ENCODE measurements around the gene SYCE3.
"Not testable (repeated sequence)": the region's sequence is repeated elsewhere in the genome, so short reads cannot be mapped to it uniquely, and the experiment has no call there.

Gene SYCE3

GRCh38 chr22:50529416-50529896, 33.3 kb downstream of the SYCE3 start:
- DNase-seq = no peak

GRCh38 chr22:50528682-50529415, 33.9 kb downstream of the SYCE3 start:
- no peak for DNase-seq

GRCh38 chr22:50527921-50528681, 34.6 kb downstream of the SYCE3 start:
- DNase-seq = no peak

- no peak for DNase-seq
These were observed 35.6 kb downstream of the SYCE3 start for GRCh38 chr22:50526834-50527801.

- DNase-seq = peak; percentile 75
These were observed 36.4 kb downstream of the SYCE3 start for GRCh38 chr22:50526108-50526833.

GRCh38 chr22:50525858-50526107, 36.9 kb downstream of the SYCE3 start:
- DNase-seq = no peak

DNA sequence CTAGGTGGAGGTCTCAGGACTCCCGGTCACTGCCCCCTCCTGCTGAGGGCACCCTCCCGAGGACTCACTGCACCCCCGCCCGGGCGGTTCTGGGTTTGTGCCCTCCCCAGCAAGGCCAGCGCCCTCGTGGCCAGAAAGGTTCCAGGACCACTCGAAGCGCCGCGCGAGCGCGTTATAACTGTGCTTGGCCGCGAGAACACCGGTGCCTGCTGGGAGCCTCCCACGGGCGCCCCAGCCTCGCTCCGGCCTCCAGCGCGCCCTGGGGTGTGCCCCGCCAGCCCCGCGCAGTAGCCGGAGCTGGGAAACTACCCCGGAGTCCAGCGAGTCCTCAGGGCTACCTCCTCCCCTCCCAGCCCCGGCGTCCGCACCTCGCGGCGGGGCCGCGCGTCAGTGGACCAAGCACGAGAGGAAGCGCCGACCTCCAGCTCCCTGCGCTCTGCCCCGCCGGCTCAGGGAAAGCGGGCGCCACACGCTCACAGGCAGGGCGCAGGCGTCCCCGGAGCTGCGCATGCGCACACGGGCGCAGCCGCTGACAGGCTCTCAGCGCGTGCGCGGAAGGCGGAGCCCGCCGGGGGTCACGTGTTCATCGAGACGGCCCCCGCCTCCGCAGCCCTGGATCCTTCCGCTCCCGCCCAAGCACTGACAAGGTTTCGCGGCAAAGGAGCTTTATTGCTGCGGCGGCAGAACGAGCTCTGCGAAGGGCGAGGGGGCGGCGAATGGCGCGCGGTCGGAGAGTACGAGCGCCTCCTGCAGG, 37.4 kb downstream of the SYCE3 start, which contains the start of gene SCO2:
Gene SCO2, minus strand, starts transcription at position 495 of the 754 bp plus-strand sequence. CDS start 1,187 bp downstream, outside the sequence.
- DNase-seq = peak; percentile 96

GRCh38 chr22:50524676-50525103, 38.0 kb downstream of the SYCE3 start:
- DNase-seq = no peak

GRCh38 chr22:50523806-50524675, 38.7 kb downstream of the SYCE3 start:
- DNase-seq = no peak

DNA sequence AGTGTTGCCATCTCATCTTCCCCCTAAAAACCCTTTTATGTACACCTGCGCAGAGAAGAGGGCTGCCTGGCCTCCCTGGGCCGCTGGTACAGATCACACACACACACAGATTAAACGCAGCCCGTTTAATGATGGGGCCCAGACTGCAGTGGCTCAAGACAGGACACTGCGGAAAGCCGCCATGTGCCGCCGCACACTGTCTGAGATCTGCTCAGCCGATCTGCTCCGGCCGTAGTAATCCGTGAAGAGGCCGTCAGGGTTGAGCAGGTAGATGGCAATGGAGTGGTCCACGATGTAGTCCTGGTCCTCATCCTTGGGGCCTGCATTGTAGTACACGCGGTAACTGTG, 39.3 kb downstream of the SYCE3 start:
- no peak for DNase-seq

GRCh38 chr22:50522806-50523438, 39.8 kb downstream of the SYCE3 start:
- no peak for DNase-seq

DNA sequence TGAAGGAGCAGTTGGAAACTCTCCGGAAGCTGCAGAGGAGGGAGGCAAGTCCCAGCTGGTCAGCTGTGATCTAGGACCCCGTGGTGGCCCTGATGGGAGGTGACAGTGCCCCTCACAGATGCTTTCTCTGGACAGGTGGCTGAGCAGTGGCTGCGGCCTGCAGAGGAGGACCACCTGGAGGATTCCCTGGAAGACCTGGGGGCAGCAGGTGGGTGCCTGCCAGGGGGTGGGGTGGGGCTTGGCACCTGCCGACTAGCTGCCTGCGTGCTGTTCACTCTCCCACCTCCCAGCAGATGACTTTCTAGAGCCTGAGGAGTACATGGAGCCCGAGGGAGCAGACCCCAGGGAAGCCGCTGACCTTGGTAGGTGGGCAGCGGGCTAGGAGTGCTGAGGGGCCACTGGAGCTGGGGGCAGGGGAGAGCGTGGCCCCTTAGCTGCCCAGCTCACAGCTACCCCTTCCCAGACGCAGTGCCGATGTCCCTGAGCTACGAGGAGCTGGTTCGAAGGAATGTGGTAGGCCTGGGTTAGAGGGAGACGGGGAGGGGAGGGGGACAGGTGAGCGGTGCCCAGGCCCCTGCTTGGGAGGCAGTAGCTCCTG, 40.4 kb downstream of the SYCE3 start:
- DNase-seq = no peak

DNA sequence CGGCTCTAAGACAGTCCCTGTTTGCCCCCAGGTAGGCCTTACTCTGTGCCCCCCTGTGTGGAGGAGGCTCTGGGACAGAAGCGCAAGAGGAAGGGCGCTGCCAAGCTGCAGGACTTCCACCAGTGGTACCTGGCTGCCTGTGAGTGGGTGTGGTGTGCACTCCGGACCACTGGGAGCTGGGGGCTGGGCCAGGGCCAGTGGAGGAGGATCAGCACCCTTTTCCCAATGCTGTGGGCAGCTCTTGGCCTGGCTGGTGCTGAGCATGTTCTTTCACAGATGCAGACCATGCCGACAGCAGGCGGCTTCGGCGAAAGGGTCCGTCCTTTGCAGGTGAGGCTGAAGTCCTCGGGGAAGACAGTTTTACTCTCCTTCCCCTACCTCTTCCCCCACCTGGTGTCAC, 41.0 kb downstream of the SYCE3 start:
- no peak for DNase-seq

DNA sequence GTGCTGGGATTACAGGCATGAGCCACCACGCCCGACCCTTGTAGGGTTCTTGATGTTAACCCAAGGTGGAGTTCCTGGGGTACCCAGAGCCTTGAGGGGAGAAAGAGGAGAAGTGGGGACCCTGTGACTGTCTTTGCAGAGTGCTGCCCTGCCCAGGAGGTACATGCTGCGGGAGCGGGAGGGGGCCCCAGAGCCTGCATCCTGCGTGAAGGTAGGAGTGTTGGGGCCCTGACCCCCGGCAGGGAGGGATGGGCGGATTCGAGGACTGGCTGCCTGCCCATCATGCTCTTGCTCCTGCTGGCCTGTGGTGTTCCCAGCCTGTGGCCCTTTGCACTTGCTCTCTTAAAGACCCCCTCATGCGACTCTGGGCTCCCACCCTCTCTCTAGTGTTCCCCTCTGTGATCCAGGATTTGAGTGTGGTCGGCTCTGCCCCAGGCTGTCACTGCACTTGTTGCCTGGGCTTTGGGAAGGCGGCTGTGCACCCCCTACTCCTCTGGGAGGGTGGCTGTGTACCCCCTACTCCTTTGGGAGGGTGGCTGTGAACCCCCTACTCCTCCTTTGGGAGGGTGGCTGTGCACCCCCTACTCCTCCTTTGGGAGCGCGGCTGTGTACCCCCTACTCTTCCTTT, 41.8 kb downstream of the SYCE3 start:
- no peak for DNase-seq

DNA sequence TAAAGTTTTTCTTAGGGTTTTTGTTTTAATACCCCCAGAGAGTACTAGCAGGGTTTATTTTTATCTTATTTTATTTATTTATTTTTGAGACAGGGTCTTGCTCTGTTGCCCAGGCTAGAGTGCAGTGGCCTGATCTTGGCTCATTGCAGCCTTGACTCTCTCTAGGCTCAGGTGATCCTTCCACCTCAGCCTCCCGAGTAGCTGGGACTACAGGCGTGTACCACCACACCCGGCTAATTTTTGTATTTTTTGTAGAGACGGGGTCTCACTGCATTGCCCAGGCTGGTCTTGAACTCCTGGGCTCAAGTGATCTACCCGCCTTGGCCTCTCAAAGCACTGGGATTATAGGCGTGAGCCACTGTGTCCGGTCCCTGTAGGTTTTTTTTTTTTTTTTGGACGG, 42.5 kb downstream of the SYCE3 start:
- not testable (repeated sequence) for DNase-seq

DNA sequence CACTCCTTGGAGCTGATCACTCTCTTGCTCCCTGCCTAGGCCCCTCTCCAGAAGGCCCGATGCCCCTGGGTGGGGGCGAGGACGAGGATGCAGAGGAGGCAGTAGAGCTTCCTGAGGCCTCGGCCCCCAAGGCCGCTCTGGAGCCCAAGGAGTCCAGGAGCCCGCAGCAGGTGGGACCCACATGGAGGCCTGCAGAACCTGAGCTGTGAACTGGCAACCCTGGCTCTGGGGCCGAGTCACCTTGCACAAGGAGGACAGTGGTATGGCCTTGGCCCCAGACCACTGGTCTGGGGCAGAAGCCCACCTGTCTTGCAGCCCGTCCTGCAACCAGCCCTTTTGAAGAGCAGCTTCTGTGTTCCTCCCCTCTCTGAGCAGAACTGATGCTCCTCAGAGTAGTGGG, 43.6 kb downstream of the SYCE3 start:
- no peak for DNase-seq

DNA sequence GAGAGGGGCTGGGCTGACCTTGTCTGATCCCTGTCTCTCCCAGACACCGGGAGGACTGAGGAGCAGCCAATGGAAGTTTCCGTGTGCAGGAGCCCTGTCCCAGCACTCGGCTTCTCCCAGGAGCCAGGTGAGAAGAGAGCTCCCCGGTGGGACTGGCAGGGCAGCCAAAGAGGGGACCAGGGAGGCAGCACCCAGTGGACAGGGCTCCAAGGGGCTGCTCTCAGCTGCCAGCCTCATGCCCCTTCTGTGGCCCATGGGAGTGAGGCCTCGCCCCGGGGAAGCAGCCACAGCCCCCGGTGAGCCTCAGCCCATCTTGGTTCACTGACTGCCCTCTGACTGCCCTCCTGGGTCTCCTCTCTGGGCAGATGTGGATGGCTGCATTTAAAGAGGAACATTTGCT, 44.1 kb downstream of the SYCE3 start:
- DNase-seq = no peak

DNA sequence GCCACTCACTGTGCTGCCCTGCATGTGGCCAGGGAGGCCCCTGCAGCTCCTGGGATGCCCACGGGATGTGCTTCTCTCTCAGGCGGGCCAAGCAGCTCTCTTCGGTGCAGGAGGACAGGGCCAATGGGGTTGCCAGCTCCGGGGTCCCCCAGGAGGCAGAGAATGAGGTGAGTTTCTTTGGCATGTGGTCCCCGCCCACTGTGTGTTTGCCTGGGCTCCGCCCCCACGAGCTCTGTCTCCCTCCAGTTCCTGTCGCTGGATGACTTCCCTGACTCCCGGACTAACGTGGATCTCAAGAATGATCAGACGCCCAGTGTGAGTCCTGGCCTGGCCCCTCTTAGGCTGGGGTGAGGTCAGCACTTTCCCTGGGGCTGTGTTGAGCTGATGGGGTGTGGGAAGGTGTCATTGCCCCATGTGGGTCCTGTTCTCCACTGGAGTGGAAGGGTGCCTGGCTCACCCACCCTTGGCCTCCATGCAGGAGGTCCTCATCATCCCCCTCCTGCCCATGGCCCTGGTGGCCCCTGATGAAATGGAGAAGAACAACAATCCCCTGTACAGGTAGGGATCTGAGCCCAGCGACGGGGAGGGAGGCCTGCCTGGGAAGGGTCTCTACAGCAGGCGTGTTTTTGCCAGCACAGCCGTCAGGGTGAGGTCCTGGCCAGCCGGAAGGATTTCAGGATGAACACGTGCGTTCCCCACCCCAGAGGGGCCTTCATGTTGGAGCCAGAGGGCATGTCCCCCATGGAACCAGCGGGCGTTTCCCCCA, 45.0 kb downstream of the SYCE3 start:
- DNase-seq = no peak

- DNase-seq = no peak
These were observed 45.8 kb downstream of the SYCE3 start for GRCh38 chr22:50516891-50517290.

Data from NCI-H1436 (cell line).